22Rv1 (cell line): ENCODE data around the gene TENM4.

Experiments used
- H3K27ac ChIP-seq: fragments of 450-650 bp; 2 replicates; pipeline ENCODE4 v1.5.1; 2017
- ZFX ChIP-seq: fragments of 450-650 bp; IDR thresholded peaks from 2 replicates; pipeline ENCODE4 v1.6.1; 2017; ENCODE audit warnings: antibody characterized with exemption, borderline replicate concordance
- TF ChIP-seq, protein P1 (sequence below): fragments of 450-650 bp; IDR thresholded peaks from 2 replicates; pipeline ENCODE4 v1.5.1; 2017; ENCODE audit warnings: mild to moderate bottlenecking

The TENM4 gene

DNA sequence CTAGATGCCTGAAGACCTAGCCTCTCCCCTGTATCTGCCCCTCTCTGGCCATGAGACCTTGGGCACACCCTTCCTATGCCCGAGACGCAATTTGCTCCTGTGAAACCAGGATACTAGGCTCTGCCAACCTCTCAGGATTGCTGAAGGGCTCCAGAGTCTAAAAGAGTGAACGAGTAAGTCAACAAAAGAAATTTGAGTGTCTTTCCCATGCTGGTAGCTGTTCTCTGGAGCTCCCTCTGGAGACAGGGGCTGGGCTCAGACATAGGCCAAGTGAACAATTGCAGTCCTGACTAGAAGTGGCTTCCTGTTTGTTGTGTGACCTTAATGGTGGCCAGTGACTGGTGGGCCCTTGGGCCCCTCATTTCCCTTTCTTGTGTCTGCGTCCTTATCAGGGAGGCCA, 677.2 kb downstream of the TENM4 start:
- TF ChIP-seq ZFX = no peak
- TF ChIP-seq, protein P1, sequence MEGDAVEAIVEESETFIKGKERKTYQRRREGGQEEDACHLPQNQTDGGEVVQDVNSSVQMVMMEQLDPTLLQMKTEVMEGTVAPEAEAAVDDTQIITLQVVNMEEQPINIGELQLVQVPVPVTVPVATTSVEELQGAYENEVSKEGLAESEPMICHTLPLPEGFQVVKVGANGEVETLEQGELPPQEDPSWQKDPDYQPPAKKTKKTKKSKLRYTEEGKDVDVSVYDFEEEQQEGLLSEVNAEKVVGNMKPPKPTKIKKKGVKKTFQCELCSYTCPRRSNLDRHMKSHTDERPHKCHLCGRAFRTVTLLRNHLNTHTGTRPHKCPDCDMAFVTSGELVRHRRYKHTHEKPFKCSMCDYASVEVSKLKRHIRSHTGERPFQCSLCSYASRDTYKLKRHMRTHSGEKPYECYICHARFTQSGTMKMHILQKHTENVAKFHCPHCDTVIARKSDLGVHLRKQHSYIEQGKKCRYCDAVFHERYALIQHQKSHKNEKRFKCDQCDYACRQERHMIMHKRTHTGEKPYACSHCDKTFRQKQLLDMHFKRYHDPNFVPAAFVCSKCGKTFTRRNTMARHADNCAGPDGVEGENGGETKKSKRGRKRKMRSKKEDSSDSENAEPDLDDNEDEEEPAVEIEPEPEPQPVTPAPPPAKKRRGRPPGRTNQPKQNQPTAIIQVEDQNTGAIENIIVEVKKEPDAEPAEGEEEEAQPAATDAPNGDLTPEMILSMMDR = no peak

DNA sequence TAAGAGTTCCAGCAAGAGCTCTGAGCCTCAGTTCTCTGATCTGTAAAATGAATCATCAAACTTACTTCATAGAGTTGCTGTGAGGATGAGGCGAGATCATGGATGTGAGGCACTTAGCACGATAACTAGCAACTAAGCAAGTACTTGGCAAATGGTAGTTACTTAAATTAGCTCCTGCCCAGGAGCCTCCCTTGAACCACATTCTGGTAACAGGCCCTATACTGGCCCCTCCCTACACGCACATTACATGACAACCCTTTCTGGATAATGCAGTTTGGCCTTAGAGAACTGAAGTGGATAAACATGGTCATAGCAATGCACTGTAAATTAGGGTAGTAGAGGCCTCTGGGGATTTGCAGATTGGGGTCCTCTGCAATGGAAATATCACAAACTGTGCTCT, 678.7 kb downstream of the TENM4 start:
- TF ChIP-seq, protein P1 = no peak
- no peak for TF ChIP-seq ZFX
- H3K27ac ChIP-seq = no peak overlapping the region

More for the DNA sequence above, 677.2 kb downstream of the TENM4 start:
- no peak overlapping the region for H3K27ac ChIP-seq

DNA sequence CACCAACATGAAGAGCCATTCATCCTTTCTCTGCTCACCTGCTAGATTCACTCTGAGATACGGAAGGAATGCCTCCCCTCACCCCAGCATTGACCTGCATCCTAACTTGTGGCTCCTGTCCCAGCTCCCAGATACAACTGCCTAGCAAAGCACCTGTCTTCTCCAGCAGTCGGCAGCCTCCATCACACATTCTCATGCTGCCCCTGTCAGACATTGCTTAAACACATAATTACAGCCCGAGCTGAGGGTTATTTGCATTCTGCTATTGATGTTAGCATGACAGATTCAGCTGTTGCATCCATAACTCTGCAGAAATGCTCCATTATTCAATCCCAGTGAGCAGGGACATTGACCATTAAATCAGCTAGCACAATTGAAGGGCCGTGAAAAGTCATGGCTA, 681.8 kb downstream of the TENM4 start:
- no peak overlapping the region for H3K27ac ChIP-seq
- TF ChIP-seq, protein P1 = no peak
- no peak for TF ChIP-seq ZFX

DNA sequence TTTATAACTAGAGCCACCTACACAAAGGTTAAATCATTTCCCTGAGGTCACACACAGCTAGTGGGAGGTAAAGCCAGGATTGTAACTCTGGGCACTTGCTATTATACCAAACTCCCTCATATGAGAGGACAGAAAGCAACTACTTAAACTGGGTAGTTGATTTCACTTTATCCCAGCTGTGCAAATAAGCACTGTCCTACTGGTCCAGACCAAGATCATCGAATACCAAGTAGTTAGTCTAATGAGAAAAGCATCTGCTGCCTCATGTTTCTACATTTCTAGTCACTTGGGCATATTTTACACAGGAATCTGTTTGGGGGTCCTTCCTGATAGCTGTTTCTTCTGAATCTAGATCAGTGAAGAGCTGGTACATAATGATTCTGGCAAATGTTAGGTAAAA, 687.5 kb downstream of the TENM4 start:
- H3K27ac ChIP-seq = no peak overlapping the region
- TF ChIP-seq, protein P1 = no peak
- no peak for TF ChIP-seq ZFX

DNA sequence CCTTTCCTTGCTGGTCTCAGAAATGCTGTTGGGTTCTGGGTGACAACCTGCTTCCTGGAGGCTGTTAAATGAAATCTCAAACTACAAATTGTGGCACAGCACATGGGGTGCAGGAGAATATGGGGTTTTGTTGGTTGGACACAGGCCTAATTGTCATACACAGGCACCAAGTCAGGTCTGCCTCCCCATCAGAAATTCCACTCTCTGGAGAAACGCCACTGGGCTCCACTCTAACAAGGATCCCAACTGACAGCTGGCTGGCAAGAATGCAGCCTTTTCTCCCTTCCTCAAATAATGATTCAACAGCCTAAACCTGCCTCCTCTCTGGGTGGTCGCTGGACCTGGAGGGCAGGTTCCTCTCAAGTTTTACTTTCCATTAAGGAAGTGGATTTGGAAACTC, 688.3 kb downstream of the TENM4 start:
- no peak overlapping the region for H3K27ac ChIP-seq
- TF ChIP-seq, protein P1 = no peak
- TF ChIP-seq ZFX = no peak

DNA sequence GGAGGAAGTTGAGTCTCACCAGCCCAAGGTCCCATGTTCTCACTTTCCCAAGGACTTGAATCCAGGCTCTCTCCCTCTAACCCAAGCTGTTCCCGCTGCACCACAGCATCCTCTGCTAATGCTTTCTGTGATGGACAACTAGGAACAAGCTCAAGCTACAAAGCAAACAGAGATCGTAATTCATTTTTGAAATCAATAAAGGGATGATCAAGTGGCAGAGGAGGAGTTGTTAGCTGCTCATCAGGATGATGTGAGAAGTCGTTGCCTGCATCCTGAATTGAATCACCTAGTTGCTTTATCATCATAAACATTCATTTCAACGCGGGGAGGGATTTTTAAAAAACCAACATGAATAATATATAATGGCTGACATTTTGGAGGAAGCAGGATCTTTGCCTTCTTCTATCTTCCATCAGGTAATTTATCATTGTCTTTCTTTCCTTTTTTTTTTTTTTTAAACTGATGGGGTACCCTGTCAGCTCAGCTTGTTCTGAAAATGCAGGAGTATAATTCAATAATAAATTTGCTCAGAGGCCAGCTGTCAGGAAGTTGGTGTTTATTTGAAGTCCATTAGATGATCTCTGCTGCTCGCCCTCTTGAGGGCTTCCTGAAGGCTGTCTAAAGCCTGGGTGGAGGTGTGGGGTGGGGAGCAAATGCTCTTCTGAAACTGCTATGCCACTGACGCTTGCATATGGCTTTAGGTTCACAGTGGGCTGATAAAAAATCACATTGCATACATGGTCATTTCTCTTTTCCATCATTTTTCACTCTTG, 691.7 kb downstream of the TENM4 start:
- H3K27ac ChIP-seq = no peak overlapping the region
- no peak for TF ChIP-seq ZFX
- TF ChIP-seq, protein P1 = no peak

DNA sequence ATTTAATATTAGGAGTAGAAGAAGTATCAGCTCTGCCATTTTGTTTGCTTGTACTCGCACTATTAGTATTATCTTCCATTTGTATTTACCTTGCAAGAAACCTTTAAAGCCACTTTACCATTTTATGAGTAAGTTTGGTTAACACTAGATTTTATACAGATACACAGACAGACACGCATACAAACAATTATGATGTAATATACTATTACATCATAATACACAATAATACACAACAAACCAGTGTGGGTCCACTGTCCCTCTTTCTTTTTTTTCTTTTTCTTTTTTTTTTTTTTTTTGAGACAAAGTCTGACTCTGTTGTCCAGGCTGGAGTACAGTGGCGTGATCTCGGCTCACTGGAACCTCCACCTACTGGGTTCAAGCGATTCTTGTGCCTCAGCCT, 695.9 kb downstream of the TENM4 start:
- TF ChIP-seq, protein P1 = no peak
- TF ChIP-seq ZFX = no peak
- no peak overlapping the region for H3K27ac ChIP-seq
